H9 (cell line): ENCODE results near the gene ZNF683. TPM values are rescaled to one million over a fixed set of nuclear protein-coding genes. Genes with fewer than 3 reads are reported as not detected.

Source experiments
- DNase-seq: peaks from one replicate; pipeline ENCODE4 v3.0.0-alpha.2; 2017
- H2AFZ ChIP-seq: one replicate; pipeline ENCODE4 v1.6.1; 2013; ENCODE audit warnings: mild to moderate bottlenecking, low read length, control low read depth, moderate library complexity
- H2AK5ac ChIP-seq: 2 replicates; pipeline ENCODE4 v1.6.1; 2013; ENCODE audit warnings: low read length, control low read depth, mixed read lengths; ENCODE audit not compliant: insufficient read length
- H2BK120ac ChIP-seq: one replicate; pipeline ENCODE4 v1.6.1; 2013; ENCODE audit warnings: low read depth, mild to moderate bottlenecking, low read length, control low read depth, inconsistent platforms; ENCODE audit not compliant: poor library complexity, severe bottlenecking
- H2BK12ac ChIP-seq: 2 replicates; pipeline ENCODE4 v1.6.1; 2013; ENCODE audit warnings: low read length, control low read depth, mixed read lengths, low read depth; ENCODE audit not compliant: insufficient read length
- H2BK15ac ChIP-seq: 2 replicates; pipeline ENCODE4 v1.6.1; 2013; ENCODE audit warnings: low read depth, low read length, control low read depth
- H2BK20ac ChIP-seq: one replicate; pipeline ENCODE4 v1.6.1; 2013; ENCODE audit warnings: low read depth, mild to moderate bottlenecking, low read length, control low read depth, inconsistent platforms; ENCODE audit not compliant: poor library complexity, severe bottlenecking
- H2BK5ac ChIP-seq: 2 replicates; pipeline ENCODE4 v1.6.1; 2013; ENCODE audit warnings: low read length, control low read depth, mixed read lengths; ENCODE audit not compliant: insufficient read length
- H3K14ac ChIP-seq: 2 replicates; pipeline ENCODE4 v1.6.1; 2013; ENCODE audit warnings: low read length, control low read depth; ENCODE audit not compliant: insufficient read depth
- H3K18ac ChIP-seq: 2 replicates; pipeline ENCODE4 v1.6.1; 2013; ENCODE audit warnings: low read depth, mild to moderate bottlenecking, mixed read lengths, low read length, control low read depth; ENCODE audit not compliant: insufficient read length
- H3K23ac ChIP-seq: 2 replicates; pipeline ENCODE4 v1.6.1; 2013; ENCODE audit warnings: low read length, control low read depth, mixed read lengths, low read depth; ENCODE audit not compliant: insufficient read length
- H3K23me2 ChIP-seq: 2 replicates; pipeline ENCODE4 v1.6.1; 2013; ENCODE audit warnings: low read depth, mild to moderate bottlenecking, mixed read lengths, low read length, control low read depth; ENCODE audit not compliant: insufficient read length, poor library complexity, severe bottlenecking
- H3K27ac ChIP-seq: 2 replicates; pipeline ENCODE4 v1.5.1; 2013; ENCODE audit warnings: low read length, control low read depth, mixed read lengths, low read depth; ENCODE audit not compliant: insufficient read length
- H3K27me3 ChIP-seq: 2 replicates; pipeline ENCODE4 v1.6.1; 2013; ENCODE audit warnings: low read length, control low read depth, inconsistent platforms; ENCODE audit not compliant: insufficient read depth
- H3K4ac ChIP-seq: 2 replicates; pipeline ENCODE4 v1.6.1; 2013; ENCODE audit warnings: low read depth, mild to moderate bottlenecking, control low read depth, inconsistent platforms, low read length, moderate library complexity
- H3K4me1 ChIP-seq: 2 replicates; pipeline ENCODE4 v1.6.1; 2013; ENCODE audit warnings: low read length, control low read depth, inconsistent platforms; ENCODE audit not compliant: insufficient read depth
- H3K4me2 ChIP-seq: 2 replicates; pipeline ENCODE4 v1.6.1; 2013; ENCODE audit warnings: low read length, control low read depth, mixed read lengths; ENCODE audit not compliant: insufficient read length, insufficient read depth
- H3K56ac ChIP-seq: 2 replicates; pipeline ENCODE4 v1.6.1; 2013; ENCODE audit warnings: low read depth, mild to moderate bottlenecking, mixed read lengths, low read length, control low read depth; ENCODE audit not compliant: insufficient read length
- H3K79me1 ChIP-seq: 2 replicates; pipeline ENCODE4 v1.6.1; 2013; ENCODE audit warnings: low read depth, mild to moderate bottlenecking, moderate library complexity, low read length, control low read depth, inconsistent platforms; ENCODE audit not compliant: insufficient read depth, poor library complexity, severe bottlenecking
- H3K79me2 ChIP-seq: 2 replicates; pipeline ENCODE4 v1.6.1; 2013; ENCODE audit warnings: low read length, control low read depth, inconsistent platforms; ENCODE audit not compliant: insufficient read depth
- H3K9ac ChIP-seq: 2 replicates; pipeline ENCODE4 v1.6.1; 2013; ENCODE audit warnings: low read length, control low read depth, mixed read lengths; ENCODE audit not compliant: insufficient read length; ENCODE audit errors: extremely low read depth
- H3K9me3 ChIP-seq: one replicate; pipeline ENCODE4 v1.6.1; 2013; ENCODE audit warnings: low read depth, low read length, inconsistent platforms; ENCODE audit not compliant: control insufficient read depth
- H3T11ph ChIP-seq: one replicate; pipeline ENCODE4 v1.6.1; 2013; ENCODE audit warnings: mild to moderate bottlenecking, low read length, control low read depth, inconsistent platforms
- H4K20me1 ChIP-seq: one replicate; pipeline ENCODE4 v1.6.1; 2013; ENCODE audit not compliant: control insufficient read depth, insufficient read length, insufficient read depth
- H4K5ac ChIP-seq: 2 replicates; pipeline ENCODE4 v1.6.1; 2013; ENCODE audit warnings: low read depth, mild to moderate bottlenecking, mixed read lengths, low read length, control low read depth; ENCODE audit not compliant: insufficient read length
- H4K8ac ChIP-seq: replicated peaks from 2 replicates; pipeline ENCODE4 v1.6.1; 2013; ENCODE audit warnings: low read length, control low read depth, mixed read lengths, low read depth; ENCODE audit not compliant: insufficient read length
- H4K91ac ChIP-seq: 2 replicates; pipeline ENCODE4 v1.6.1; 2013; ENCODE audit warnings: low read depth, mild to moderate bottlenecking, moderate library complexity, mixed read lengths, low read length, control low read depth; ENCODE audit not compliant: insufficient read length
- H3K27ac Mint-ChIP-seq, 3 experiments: 2 replicates in 2 of 3; 3 replicates in 1 of 3; pipeline ENCODE4 v1.8.0; 2020 to 2021; ENCODE audit warnings: mixed read lengths in 3 of 3, mild to moderate bottlenecking in 1 of 3, moderate library complexity in 1 of 3
- H3K27me3 Mint-ChIP-seq: 2 replicates; pipeline ENCODE4 v1.8.0; 2021; ENCODE audit warnings: low read depth, mild to moderate bottlenecking, moderate library complexity, mixed read lengths
- H3K36me3 Mint-ChIP-seq, 3 experiments: 2 replicates in 2 of 3; 3 replicates in 1 of 3; pipeline ENCODE4 v1.8.0; 2020 to 2021; ENCODE audit warnings: low read depth in 3 of 3, mixed read lengths in 3 of 3; ENCODE audit not compliant: insufficient read depth in 1 of 3
- H3K4me1 Mint-ChIP-seq, 2 experiments: 2 replicates each; pipeline ENCODE4 v1.8.0; 2020; ENCODE audit warnings: mixed read lengths in 2 of 2
- H3K4me3 Mint-ChIP-seq, 2 experiments: 2 replicates in 1 of 2; 3 replicates in 1 of 2; pipeline ENCODE4 v1.8.0; 2020 to 2021; ENCODE audit warnings: mild to moderate bottlenecking in 2 of 2, mixed read lengths in 2 of 2, moderate library complexity in 1 of 2
- H3K9me3 Mint-ChIP-seq, 2 experiments: 2 replicates in 1 of 2; 3 replicates in 1 of 2; pipeline ENCODE4 v1.8.0; 2020; ENCODE audit warnings: mild to moderate bottlenecking in 2 of 2, mixed read lengths in 2 of 2, moderate library complexity in 1 of 2
- CTCF ChIP-seq: fragments of 200-600 bp; sonication (generic); conservative IDR thresholded peaks from 3 replicates; pipeline ENCODE4 v1.8.0; 2021; ENCODE audit warnings: antibody characterized with exemption, mild to moderate bottlenecking
- WGBS: extraction: QIAGEN DNeasy Blood & Tissue Kit; methylation state at CpG from one replicate; pipeline ENCODE4 v1.1.7; 2013; ENCODE audit warnings: missing lambda C conversion rate, low lambda C conversion rate, mixed read lengths; ENCODE audit not compliant: insufficient read length; ENCODE audit errors: extremely low coverage; 5-methylcytosine and 5-hydroxymethylcytosine counted together
- total RNA-seq: library from RNA; stranded (reverse); gene quantifications from 2 replicates; pipeline ENCODE4 v1.2.1, GENCODE V29; 2021

The ZNF683 gene
- total RNA-seq, 1 experiment from 2014 or later, result not detected

GRCh38 chr1:26321315-26322041, 51.1 kb downstream of the ZNF683 start:
- no CpG with 5 or more reads among the region's 16 CpGs for WGBS
- Mint-ChIP-seq H3K9me3 (no peaks in the 10 kb centered on the region), H3K4me1 (peaks cover 24 to 35% of the 10 kb centered on the region in 2 experiments), H3K4me3 (no peak overlapping the region), H3K27ac (no peak overlapping the region; a peak in 1 of 7 replicates), H3K36me3 (peaks cover 16 to 46% (median 33%) of the 10 kb centered on the region in 3 experiments; a peak in 6 of 7 replicates), H3K27me3 (no peaks in the 10 kb centered on the region)
- Histone ChIP-seq H4K5ac (no peak overlapping the region), H3K23ac (no peak overlapping the region), H3K4me2 (no peak overlapping the region), H2BK20ac (no peak overlapping the region), H4K8ac (no peak overlapping the region), H3K9me3 (no peaks in the 10 kb centered on the region), H2BK5ac (no peak overlapping the region), H2AK5ac (no peak overlapping the region), H4K91ac (no peak overlapping the region), H3K79me1 (no peaks in the 10 kb centered on the region), H2BK15ac (no peak overlapping the region), H2BK120ac (no peak overlapping the region), H3K56ac (no peak overlapping the region), H3K27ac (no peak overlapping the region), H3K9ac (no peak overlapping the region), H3K4ac (no peak overlapping the region), H3K79me2 (no peaks in the 10 kb centered on the region), H3K27me3 (no peaks in the 10 kb centered on the region), H3K18ac (no peak overlapping the region), H3K4me1 (no peaks in the 10 kb centered on the region), H3K23me2 (no peaks in the 10 kb centered on the region), H3T11ph (no peak overlapping the region), H3K14ac (no peak overlapping the region), H2BK12ac (no peak overlapping the region), H4K20me1 (no peaks in the 10 kb centered on the region), H2AFZ (no peak overlapping the region)
- TF ChIP-seq CTCF, result peak; percentile 91
- peak; percentile 89 for DNase-seq
